ENCODE measurements around the gene RUNX2. TPM values are rescaled to one million over a fixed set of nuclear protein-coding genes. Genes with fewer than 3 reads are reported as not detected.
A peak's percentile ranks its signal among the peaks of the same experiment; 100 is the strongest.

The RUNX2 gene
- total RNA-seq, 2 experiments from 2014 or later: 0.27 to 0.44 TPM

DNA sequence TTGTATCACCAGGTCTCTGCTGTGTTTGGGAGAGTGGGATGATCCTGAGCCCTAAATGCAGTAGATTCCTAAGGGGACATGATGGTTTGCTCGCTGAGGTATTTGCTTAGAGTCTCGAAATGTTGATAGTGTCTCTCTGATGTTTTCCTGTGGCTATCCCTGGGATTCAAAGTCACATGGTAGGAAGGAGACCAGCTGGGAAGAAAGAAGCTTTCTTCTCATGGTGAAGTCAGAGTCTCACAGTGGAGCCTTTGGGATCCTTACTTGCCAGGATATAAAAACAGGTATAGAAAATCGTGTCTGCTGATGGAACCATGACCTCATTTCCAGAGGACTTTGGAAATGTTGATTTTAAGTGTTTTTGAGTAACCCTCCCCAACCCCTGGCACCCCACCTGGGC, 308.9 kb downstream of the RUNX2 start:
- no peaks in the 10 kb centered on the region for H3K9me3 ChIP-seq (ENCODE audit: low read length)

GRCh38 chr6:45637611-45638257, 309.6 kb downstream of the RUNX2 start:
- DNase-seq (ENCODE audit: low spot score): no peak
- no peak for TF ChIP-seq EZH2phosphoT487 (IDR thresholded peaks at IDR 0.05; ENCODE audit: borderline replicate concordance, low read depth, low read length)
- TF ChIP-seq, protein P1, sequence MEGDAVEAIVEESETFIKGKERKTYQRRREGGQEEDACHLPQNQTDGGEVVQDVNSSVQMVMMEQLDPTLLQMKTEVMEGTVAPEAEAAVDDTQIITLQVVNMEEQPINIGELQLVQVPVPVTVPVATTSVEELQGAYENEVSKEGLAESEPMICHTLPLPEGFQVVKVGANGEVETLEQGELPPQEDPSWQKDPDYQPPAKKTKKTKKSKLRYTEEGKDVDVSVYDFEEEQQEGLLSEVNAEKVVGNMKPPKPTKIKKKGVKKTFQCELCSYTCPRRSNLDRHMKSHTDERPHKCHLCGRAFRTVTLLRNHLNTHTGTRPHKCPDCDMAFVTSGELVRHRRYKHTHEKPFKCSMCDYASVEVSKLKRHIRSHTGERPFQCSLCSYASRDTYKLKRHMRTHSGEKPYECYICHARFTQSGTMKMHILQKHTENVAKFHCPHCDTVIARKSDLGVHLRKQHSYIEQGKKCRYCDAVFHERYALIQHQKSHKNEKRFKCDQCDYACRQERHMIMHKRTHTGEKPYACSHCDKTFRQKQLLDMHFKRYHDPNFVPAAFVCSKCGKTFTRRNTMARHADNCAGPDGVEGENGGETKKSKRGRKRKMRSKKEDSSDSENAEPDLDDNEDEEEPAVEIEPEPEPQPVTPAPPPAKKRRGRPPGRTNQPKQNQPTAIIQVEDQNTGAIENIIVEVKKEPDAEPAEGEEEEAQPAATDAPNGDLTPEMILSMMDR (conservative IDR thresholded peaks at IDR 0.05; ENCODE audit: low read length): no peak
- no peaks in the 10 kb centered on the region for H3K79me2 ChIP-seq (ENCODE audit: insufficient read depth, low read depth, low read length)
- no peaks in the 10 kb centered on the region for H3K36me3 ChIP-seq (ENCODE audit: insufficient read depth, low read length)
- H3K4me1 ChIP-seq (ENCODE audit: insufficient read depth, low read length, poor library complexity, severe bottlenecking): no peaks in the 10 kb centered on the region
- H4K20me1 ChIP-seq (ENCODE audit: insufficient read depth, low read length): no peaks in the 10 kb centered on the region
- H3K9me2 ChIP-seq (ENCODE audit: insufficient read depth, low read length): no peaks in the 10 kb centered on the region
- BruUV-seq (replicated peaks): no TSS peak
- H2AFZ ChIP-seq (ENCODE audit: low read length): peak overlapping the region; percentile 32; the same call in 1 of the 2 replicates
- intact Hi-C loops (cut with micrococcal nuclease; ENCODE audit: unreplicated experiment): no loop called here
- no peak overlapping the region; the same call in 1 of the 2 replicates for H3K4me2 ChIP-seq (ENCODE audit: low read length)
- ChIA-PET CTCF (ENCODE audit: unreplicated experiment) (no interaction called here), POLR2A (interaction anchor here (1.0 to 1.5 kb wide), 2 partner anchors 12 to 13 kb away, joined by 3 to 4 read pairs; no protein-coding TSS in a partner anchor)
- H3K4me3 ChIP-seq (ENCODE audit: low read depth, low read length, poor library complexity, severe bottlenecking): no peak overlapping the region
- H3K27ac ChIP-seq (ENCODE audit: low read depth, low read length, poor library complexity, severe bottlenecking): no peak overlapping the region
- no peaks in the 10 kb centered on the region for H3K9me3 ChIP-seq (ENCODE audit: low read length)

More for the DNA sequence above, 308.9 kb downstream of the RUNX2 start:
- no peaks in the 10 kb centered on the region for H3K79me2 ChIP-seq (ENCODE audit: insufficient read depth, low read depth, low read length)
- no peaks in the 10 kb centered on the region for H3K9me2 ChIP-seq (ENCODE audit: insufficient read depth, low read length)
- intact Hi-C loops (cut with micrococcal nuclease; ENCODE audit: unreplicated experiment): no loop called here
- DNase-seq (ENCODE audit: low spot score): no peak
- ChIA-PET CTCF (ENCODE audit: unreplicated experiment) (no interaction called here), POLR2A (interaction anchor here (1.0 to 1.5 kb wide), 2 partner anchors 12 to 13 kb away, joined by 3 to 4 read pairs; no protein-coding TSS in a partner anchor)
- no peak overlapping the region for H2AFZ ChIP-seq (ENCODE audit: low read length)
- no peaks in the 10 kb centered on the region for H3K36me3 ChIP-seq (ENCODE audit: insufficient read depth, low read length)
- no TSS peak for BruUV-seq (replicated peaks)
- no peak for TF ChIP-seq EZH2phosphoT487 (IDR thresholded peaks at IDR 0.05; ENCODE audit: borderline replicate concordance, low read depth, low read length)
- TF ChIP-seq, protein P1 (conservative IDR thresholded peaks at IDR 0.05; ENCODE audit: low read length): no peak
- no peaks in the 10 kb centered on the region for H3K4me1 ChIP-seq (ENCODE audit: insufficient read depth, low read length, poor library complexity, severe bottlenecking)
- H4K20me1 ChIP-seq (ENCODE audit: insufficient read depth, low read length): no peaks in the 10 kb centered on the region
- no peak overlapping the region for H3K4me2 ChIP-seq (ENCODE audit: low read length)
- H3K27ac ChIP-seq (ENCODE audit: low read depth, low read length, poor library complexity, severe bottlenecking): no peak overlapping the region
- no peak overlapping the region for H3K4me3 ChIP-seq (ENCODE audit: low read depth, low read length, poor library complexity, severe bottlenecking)

- Histone ChIP-seq H3K4me3 (ENCODE audit: low read depth, low read length, poor library complexity, severe bottlenecking) (no peak overlapping the region), H3K9me3 (ENCODE audit: low read length) (no peaks in the 10 kb centered on the region), H3K9me2 (ENCODE audit: insufficient read depth, low read length) (no peaks in the 10 kb centered on the region), H2AFZ (ENCODE audit: low read length) (no peak overlapping the region), H3K4me2 (ENCODE audit: low read length) (no peak overlapping the region), H3K27ac (ENCODE audit: low read depth, low read length, poor library complexity, severe bottlenecking) (no peak overlapping the region), H3K36me3 (ENCODE audit: insufficient read depth, low read length) (no peaks in the 10 kb centered on the region), H4K20me1 (ENCODE audit: insufficient read depth, low read length) (no peaks in the 10 kb centered on the region), H3K79me2 (ENCODE audit: insufficient read depth, low read depth, low read length) (no peaks in the 10 kb centered on the region), H3K4me1 (ENCODE audit: insufficient read depth, low read length, poor library complexity, severe bottlenecking) (peaks cover 3% of the 10 kb centered on the region)
- no TSS peak for BruUV-seq (replicated peaks)
- TF ChIP-seq, protein P1 (conservative IDR thresholded peaks at IDR 0.05; ENCODE audit: low read length): no peak
- no peak for DNase-seq (ENCODE audit: low spot score)
- intact Hi-C loops (cut with micrococcal nuclease; ENCODE audit: unreplicated experiment): no loop called here
- ChIA-PET CTCF (ENCODE audit: unreplicated experiment) (no interaction called here), POLR2A (interaction anchor here (1.1 to 1.2 kb wide), 2 partner anchors 8 to 16 kb away, joined by 3 read pairs; no protein-coding TSS in a partner anchor)
These were observed 312.0 kb downstream of the RUNX2 start for GRCh38 chr6:45640081-45640491.

Data from OCI-LY7 (cell line).